NCI-H1092 treated with DMSO at 0.1 percent for 48 hours (cell line): Measurements from ENCODE around the gene MYO15A.
A peak's percentile ranks its signal among the peaks of the same experiment; 100 is the strongest.

Experiments
- DNase-seq: peaks from one replicate; lab custom pipeline; 2025; lab: John Stamatoyannopoulos, UW

The MYO15A gene

GRCh38 chr17:18108401-18109312 lies at the start of gene MYO15A:
TSS of gene MYO15A (plus strand) at chr17:18108756. CDS start at chr17:18118801, 10,045 bp downstream.
- DNase-seq: no peak

GRCh38 chr17:18059283-18059682 lies 49.3 kb upstream of the MYO15A start:
- no peak for DNase-seq

- DNase-seq: no peak
Measured at GRCh38 chr17:18064053-18064452, 44.5 kb upstream of the MYO15A start.

- DNase-seq: no peak
Measured at GRCh38 chr17:18065546-18065945, 43.0 kb upstream of the MYO15A start.

GRCh38 chr17:18066866-18067265 lies 41.7 kb upstream of the MYO15A start:
- DNase-seq: no peak

- no peak for DNase-seq
Measured at GRCh38 chr17:18069101-18069500, 39.5 kb upstream of the MYO15A start.

- no peak for DNase-seq
Measured at GRCh38 chr17:18070861-18071340, 37.7 kb upstream of the MYO15A start.

- no peak for DNase-seq
Measured at GRCh38 chr17:18071751-18072150, 36.8 kb upstream of the MYO15A start.

GRCh38 chr17:18074566-18075272 lies 33.8 kb upstream of the MYO15A start:
- DNase-seq: no peak

GRCh38 chr17:18076936-18077335 lies 31.6 kb upstream of the MYO15A start:
- DNase-seq: no peak

- DNase-seq: no peak
Measured at GRCh38 chr17:18079543-18079942, 29.0 kb upstream of the MYO15A start.

- no peak for DNase-seq
Measured at GRCh38 chr17:18084256-18084655, 24.3 kb upstream of the MYO15A start.

GRCh38 chr17:18087610-18088491 lies 20.7 kb upstream of the MYO15A start, which contains the start of gene DRG2:
TSS of gene DRG2 (plus strand) at chr17:18087948. CDS start at chr17:18088024, 76 bp downstream.
- peak; percentile 74 for DNase-seq

- DNase-seq: no peak
Measured at GRCh38 chr17:18089613-18090012, 18.9 kb upstream of the MYO15A start.

- no peak for DNase-seq
Measured at GRCh38 chr17:18093616-18094408, 14.7 kb upstream of the MYO15A start.

GRCh38 chr17:18094409-18094807 lies 14.1 kb upstream of the MYO15A start:
- DNase-seq: no peak

GRCh38 chr17:18099516-18099915 lies 9.0 kb upstream of the MYO15A start:
- no peak for DNase-seq

- no peak for DNase-seq
Measured at GRCh38 chr17:18100616-18101015, 7.9 kb upstream of the MYO15A start.

- DNase-seq: no peak
Measured at GRCh38 chr17:18101828-18102227, 6.7 kb upstream of the MYO15A start.

- no peak for DNase-seq
Measured at GRCh38 chr17:18102640-18103039, 5.9 kb upstream of the MYO15A start.

- no peak for DNase-seq
Measured at GRCh38 chr17:18105027-18105426, 3.5 kb upstream of the MYO15A start.
